Stimulated activated effector memory CD8-positive, alpha-beta T cell treated with anti-CD3 and anti-CD28 coated beads, Interleukin-12 subunit alpha, Interleukin-12 subunit beta, amount 100 ng/mL, for 72 hours (primary cell): ENCODE results near the gene IL17C.

ENCODE experiments used
- ATAC-seq: fragments of 150-1000 bp; cut with Tn5 transposase; 2 replicates; pipeline ENCODE4 v1.10.0; 2021
- DNase-seq, 2 donors: peaks; one replicate each; pipeline ENCODE4 v3.0.0; 2021 to 2022; ENCODE audit warnings: low spot score in 2 of 2
- H3K27ac Mint-ChIP-seq: one replicate; pipeline ENCODE4 v1.8.0; 2022; ENCODE audit warnings: mild to moderate bottlenecking, mixed read lengths
- H3K36me3 Mint-ChIP-seq: one replicate; pipeline ENCODE4 v1.8.0; 2022; ENCODE audit warnings: mild to moderate bottlenecking, mixed read lengths
- H3K4me1 Mint-ChIP-seq: one replicate; pipeline ENCODE4 v1.8.0; 2022; ENCODE audit warnings: mixed read lengths
- H3K4me3 Mint-ChIP-seq: one replicate; pipeline ENCODE4 v1.8.0; 2022; ENCODE audit warnings: mild to moderate bottlenecking, mixed read lengths
- H3K9me3 Mint-ChIP-seq: one replicate; pipeline ENCODE4 v1.8.0; 2022; ENCODE audit warnings: mixed read lengths

The IL17C gene

GRCh38 chr16:88642881-88643643, 4.7 kb downstream of the IL17C start:
- Mint-ChIP-seq H3K9me3 (no peaks in the 10 kb centered on the region), H3K36me3 (peaks cover 73% of the 10 kb centered on the region), H3K27ac (peak overlapping the region; percentile 85), H3K4me3 (no peak overlapping the region), H3K4me1 (peaks cover 37% of the 10 kb centered on the region)
- no peak for ATAC-seq
- DNase-seq, result no peak

GRCh38 chr16:88643644-88643932, 5.2 kb downstream of the IL17C start:
- Mint-ChIP-seq H3K9me3 (no peaks in the 10 kb centered on the region), H3K36me3 (peaks cover 77% of the 10 kb centered on the region), H3K4me1 (peaks cover 32% of the 10 kb centered on the region), H3K27ac (no peak overlapping the region), H3K4me3 (no peak overlapping the region)
- ATAC-seq (no peak), DNase-seq (no peak)

GRCh38 chr16:88645455-88645854, 7.1 kb downstream of the IL17C start:
- Mint-ChIP-seq H3K4me3 (no peak overlapping the region), H3K27ac (peak overlapping the region; percentile 45), H3K9me3 (no peaks in the 10 kb centered on the region), H3K36me3 (peaks cover 84% of the 10 kb centered on the region), H3K4me1 (peaks cover 37% of the 10 kb centered on the region)
- DNase-seq (no peak), ATAC-seq (no peak)

- Mint-ChIP-seq H3K4me3 (no peak overlapping the region), H3K4me1 (peaks cover 35% of the 10 kb centered on the region), H3K36me3 (peaks cover 86% of the 10 kb centered on the region), H3K9me3 (no peaks in the 10 kb centered on the region), H3K27ac (no peak overlapping the region)
- ATAC-seq, result no peak
- DNase-seq, result no peak
These were observed 7.6 kb downstream of the IL17C start for GRCh38 chr16:88645941-88646340.

GRCh38 chr16:88646345-88647034, 8.1 kb downstream of the IL17C start:
- Mint-ChIP-seq H3K4me3 (no peak overlapping the region), H3K9me3 (no peaks in the 10 kb centered on the region), H3K36me3 (peaks cover 87% of the 10 kb centered on the region), H3K27ac (no peak overlapping the region), H3K4me1 (peaks cover 39% of the 10 kb centered on the region)
- DNase-seq, result no peak
- no peak for ATAC-seq

- ATAC-seq, result no peak
- no peak overlapping the region for H3K4me3 Mint-ChIP-seq
- H3K27ac Mint-ChIP-seq, result no peak overlapping the region
- DNase-seq, result no peak
- peaks cover 80% of the 10 kb centered on the region for H3K36me3 Mint-ChIP-seq
- no peaks in the 10 kb centered on the region for H3K9me3 Mint-ChIP-seq
- H3K4me1 Mint-ChIP-seq, result peaks cover 40% of the 10 kb centered on the region
These were observed 9.1 kb downstream of the IL17C start for GRCh38 chr16:88647178-88648070.

GRCh38 chr16:88649195-88649923, 11.0 kb downstream of the IL17C start:
- Mint-ChIP-seq H3K4me1 (peaks cover 47% of the 10 kb centered on the region), H3K9me3 (no peaks in the 10 kb centered on the region), H3K4me3 (peak overlapping the region; percentile 84), H3K27ac (peak overlapping the region; percentile 95), H3K36me3 (peaks cover 77% of the 10 kb centered on the region)
- ATAC-seq (no peak), DNase-seq (no peak)

GRCh38 chr16:88649924-88650748, 11.8 kb downstream of the IL17C start:
- H3K9me3 Mint-ChIP-seq, result no peaks in the 10 kb centered on the region
- ATAC-seq, result no peak
- H3K36me3 Mint-ChIP-seq, result peaks cover 76% of the 10 kb centered on the region
- H3K4me1 Mint-ChIP-seq, result peaks cover 44% of the 10 kb centered on the region
- peak in 1 of 2 donors; percentile 79 for DNase-seq
- peak overlapping the region; percentile 84 for H3K4me3 Mint-ChIP-seq
- peak overlapping the region; percentile 95 for H3K27ac Mint-ChIP-seq

GRCh38 chr16:88650749-88651275, 12.4 kb downstream of the IL17C start, which contains the start of gene CYBA:
Gene CYBA, minus strand, starts transcription at chr16:88651053. Its CDS starts 40 bp downstream, at chr16:88651013.
- Mint-ChIP-seq H3K4me1 (peaks cover 41% of the 10 kb centered on the region), H3K27ac (peak within 1 kb of the TSS; percentile 95), H3K9me3 (no peaks in the 10 kb centered on the region), H3K4me3 (peak within 1 kb of the TSS; percentile 84), H3K36me3 (peaks cover 73% of the 10 kb centered on the region)
- peak; percentile 91 for ATAC-seq
- peak in 1 of 2 donors; percentile 83 for DNase-seq

- ATAC-seq, result peak; percentile 92
- H3K27ac Mint-ChIP-seq, result peak overlapping the region; percentile 95
- H3K4me3 Mint-ChIP-seq, result peak overlapping the region; percentile 84
- H3K36me3 Mint-ChIP-seq, result peaks cover 73% of the 10 kb centered on the region
- peak; percentile 68 to 93 for DNase-seq
- peaks cover 41% of the 10 kb centered on the region for H3K4me1 Mint-ChIP-seq
- H3K9me3 Mint-ChIP-seq, result no peaks in the 10 kb centered on the region
These were observed 13.1 kb downstream of the IL17C start for GRCh38 chr16:88651276-88651988.

GRCh38 chr16:88651989-88652761, 13.8 kb downstream of the IL17C start:
- Mint-ChIP-seq H3K4me3 (peak overlapping the region; percentile 84), H3K9me3 (no peaks in the 10 kb centered on the region), H3K36me3 (peaks cover 73% of the 10 kb centered on the region), H3K27ac (peak overlapping the region; percentile 95), H3K4me1 (peaks cover 41% of the 10 kb centered on the region)
- no peak for DNase-seq
- no peak for ATAC-seq

GRCh38 chr16:88652762-88653063, 14.3 kb downstream of the IL17C start:
- DNase-seq, result no peak
- Mint-ChIP-seq H3K27ac (peak overlapping the region; percentile 74), H3K4me3 (no peak overlapping the region), H3K36me3 (peaks cover 77% of the 10 kb centered on the region), H3K4me1 (peaks cover 41% of the 10 kb centered on the region), H3K9me3 (no peaks in the 10 kb centered on the region)
- no peak for ATAC-seq

GRCh38 chr16:88653101-88653500, 14.7 kb downstream of the IL17C start:
- Mint-ChIP-seq H3K36me3 (peaks cover 81% of the 10 kb centered on the region), H3K9me3 (no peaks in the 10 kb centered on the region), H3K4me1 (peaks cover 41% of the 10 kb centered on the region), H3K27ac (peak overlapping the region; percentile 74), H3K4me3 (no peak overlapping the region)
- no peak for DNase-seq
- no peak for ATAC-seq
